Measurements from ENCODE around the gene CALCR. TPM values are rescaled to one million over a fixed set of nuclear protein-coding genes. Genes with fewer than 3 reads are reported as not detected.
"Not testable (repeated sequence)": the region's sequence is repeated elsewhere in the genome, so short reads cannot be mapped to it uniquely, and the experiment has no call there.

CALCR gene
- total RNA-seq, 1 donor from 2014 or later = 5.2 TPM

DNA sequence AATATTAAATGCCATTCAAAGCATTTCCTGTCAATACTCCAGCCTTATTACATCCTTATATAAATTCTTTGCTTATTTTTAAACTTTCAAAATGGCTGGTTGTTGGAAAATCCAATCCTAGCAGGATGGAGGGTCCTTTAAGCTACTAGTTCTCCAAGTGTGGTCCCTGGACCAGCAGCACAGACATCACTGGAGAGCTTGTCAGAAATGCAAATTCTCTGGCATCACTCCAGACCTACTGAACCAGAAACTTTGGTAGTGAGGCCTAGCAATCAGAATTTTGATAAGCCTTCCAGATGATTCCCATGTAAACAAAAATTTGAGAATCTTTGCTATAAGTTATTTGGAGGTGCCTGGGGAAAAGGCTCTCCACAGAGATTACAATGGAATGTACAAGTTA is 43.8 kb downstream of the CALCR start:
- Histone ChIP-seq H3K4me3 (ENCODE audit: low read length in 3 of 3) (no peak overlapping the region), H3K9ac (ENCODE audit: low read depth in 1 of 3, low read length in 3 of 3) (no peak overlapping the region), H3K27me3 (ENCODE audit: control insufficient read depth in 3 of 3, insufficient read depth in 3 of 3, low read length in 3 of 3) (no peaks in the 10 kb centered on the region), H3K9me3 (ENCODE audit: control insufficient read depth in 3 of 3, low read length in 3 of 3) (no peaks in the 10 kb centered on the region), H3K27ac (ENCODE audit: low read depth, low read length) (no peak overlapping the region), H3K36me3 (ENCODE audit: control insufficient read depth in 3 of 3, insufficient read depth in 3 of 3, low read length in 3 of 3) (no peaks in the 10 kb centered on the region), H3K4me1 (ENCODE audit: control insufficient read depth in 3 of 3, insufficient read depth in 3 of 3, low read length in 3 of 3) (no peaks in the 10 kb centered on the region)

DNA sequence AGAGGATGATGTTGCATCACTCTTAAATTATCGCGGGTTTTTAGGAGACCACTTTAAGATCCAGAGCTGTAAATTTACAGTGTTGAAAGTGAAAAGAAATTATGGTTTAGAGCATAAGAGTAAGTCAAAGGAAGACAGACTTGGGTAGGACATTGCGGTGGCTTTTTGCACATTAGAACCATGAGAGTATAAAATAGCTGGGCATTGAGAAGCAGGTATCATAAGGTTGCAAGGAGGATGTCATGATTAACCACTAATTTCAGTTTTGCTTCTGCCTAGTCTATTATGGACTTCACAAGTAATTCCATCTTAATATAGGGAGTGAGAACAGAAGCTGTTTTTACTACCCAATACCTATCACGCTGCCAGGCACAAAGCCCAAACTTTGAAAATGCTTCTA is 57.7 kb downstream of the CALCR start:
- Histone ChIP-seq H3K9me3 (ENCODE audit: control insufficient read depth in 3 of 3, low read length in 3 of 3) (no peaks in the 10 kb centered on the region), H3K9ac (ENCODE audit: low read depth in 1 of 3, low read length in 3 of 3) (no peak overlapping the region), H3K27ac (ENCODE audit: low read depth, low read length) (no peak overlapping the region), H3K36me3 (ENCODE audit: control insufficient read depth in 3 of 3, insufficient read depth in 3 of 3, low read length in 3 of 3) (no peaks in the 10 kb centered on the region), H3K27me3 (ENCODE audit: control insufficient read depth in 3 of 3, insufficient read depth in 3 of 3, low read length in 3 of 3) (no peaks in the 10 kb centered on the region), H3K4me1 (ENCODE audit: control insufficient read depth in 3 of 3, insufficient read depth in 3 of 3, low read length in 3 of 3) (no peaks in the 10 kb centered on the region), H3K4me3 (ENCODE audit: low read length in 3 of 3) (no peak overlapping the region)

DNA sequence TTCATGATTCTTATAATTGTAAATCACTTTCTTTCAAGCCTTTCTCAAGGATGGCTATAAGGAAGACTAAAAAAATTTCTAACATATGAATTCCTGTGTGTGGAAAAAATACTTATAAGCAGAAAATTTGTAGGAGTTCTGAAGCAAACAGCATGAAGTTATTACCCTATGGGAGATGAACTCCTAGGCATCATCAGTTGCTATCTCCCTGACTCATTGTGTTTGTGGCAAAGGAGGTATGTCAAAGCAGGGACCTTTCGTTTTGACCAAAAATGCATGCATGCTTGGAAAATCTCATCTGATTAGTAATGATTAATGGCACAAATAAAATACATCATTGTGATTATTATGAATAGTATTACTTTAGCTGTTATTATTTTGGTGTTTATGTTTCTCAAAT is 59.4 kb downstream of the CALCR start:
- Histone ChIP-seq H3K27ac (ENCODE audit: low read depth, low read length) (no peak overlapping the region), H3K27me3 (ENCODE audit: control insufficient read depth in 3 of 3, insufficient read depth in 3 of 3, low read length in 3 of 3) (no peaks in the 10 kb centered on the region), H3K4me1 (ENCODE audit: control insufficient read depth in 3 of 3, insufficient read depth in 3 of 3, low read length in 3 of 3) (no peaks in the 10 kb centered on the region), H3K9me3 (ENCODE audit: control insufficient read depth in 3 of 3, low read length in 3 of 3) (no peaks in the 10 kb centered on the region), H3K9ac (ENCODE audit: low read depth in 1 of 3, low read length in 3 of 3) (no peak overlapping the region), H3K36me3 (ENCODE audit: control insufficient read depth in 3 of 3, insufficient read depth in 3 of 3, low read length in 3 of 3) (no peaks in the 10 kb centered on the region), H3K4me3 (ENCODE audit: low read length in 3 of 3) (no peak overlapping the region)

DNA sequence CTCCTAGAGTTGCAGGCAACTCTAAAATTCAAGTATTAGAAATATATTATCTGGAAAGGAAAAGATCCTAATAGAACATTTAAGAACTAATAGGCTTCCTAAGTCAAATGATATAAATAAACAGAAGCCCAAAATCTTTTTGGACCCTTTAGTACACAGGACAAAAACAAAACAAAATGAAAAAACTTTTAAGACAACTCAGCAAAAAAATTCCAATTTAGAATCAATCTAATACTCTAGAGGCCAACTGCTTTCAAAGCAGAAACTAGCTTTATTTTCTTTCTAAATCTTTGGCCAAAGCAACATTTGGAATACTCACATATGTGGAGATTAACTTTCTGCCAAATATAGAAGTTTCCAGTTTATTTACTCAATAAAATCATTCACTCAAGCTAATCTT is 65.2 kb downstream of the CALCR start:
- Histone ChIP-seq H3K36me3 (ENCODE audit: control insufficient read depth in 3 of 3, insufficient read depth in 3 of 3, low read length in 3 of 3) (no peaks in the 10 kb centered on the region), H3K9ac (ENCODE audit: low read depth in 1 of 3, low read length in 3 of 3) (no peak overlapping the region), H3K4me3 (ENCODE audit: low read length in 3 of 3) (no peak overlapping the region), H3K9me3 (ENCODE audit: control insufficient read depth in 3 of 3, low read length in 3 of 3) (no peaks in the 10 kb centered on the region), H3K27me3 (ENCODE audit: control insufficient read depth in 3 of 3, insufficient read depth in 3 of 3, low read length in 3 of 3) (no peaks in the 10 kb centered on the region), H3K4me1 (ENCODE audit: control insufficient read depth in 3 of 3, insufficient read depth in 3 of 3, low read length in 3 of 3) (no peaks in the 10 kb centered on the region), H3K27ac (ENCODE audit: low read depth, low read length) (no peak overlapping the region)

DNA sequence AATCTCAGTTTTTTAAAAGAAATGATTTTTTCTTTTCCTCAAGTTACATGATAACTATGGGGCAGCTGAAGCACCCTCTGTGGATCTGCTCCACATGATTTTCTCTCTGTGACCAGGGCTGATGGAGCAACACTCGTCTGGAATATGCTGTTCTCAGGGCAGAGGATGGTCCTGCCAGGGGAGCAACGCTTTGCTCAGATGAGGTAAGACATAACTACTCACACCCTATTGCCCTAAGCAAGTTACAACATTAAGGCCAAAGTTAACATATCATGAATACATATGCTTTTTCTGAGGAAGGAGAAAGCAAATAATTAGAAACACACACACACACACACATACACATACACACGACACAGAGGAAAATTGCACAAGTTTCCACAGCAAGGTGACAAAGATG is 71.4 kb downstream of the CALCR start:
- H3K9ac ChIP-seq (ENCODE audit: low read depth in 1 of 3, low read length in 3 of 3) = no peak overlapping the region
- no peak overlapping the region for H3K27ac ChIP-seq (ENCODE audit: low read depth, low read length)
- no peak overlapping the region for H3K4me3 ChIP-seq (ENCODE audit: low read length in 3 of 3)
- no peaks in the 10 kb centered on the region for H3K36me3 ChIP-seq (ENCODE audit: control insufficient read depth in 3 of 3, insufficient read depth in 3 of 3, low read length in 3 of 3)
- no peaks in the 10 kb centered on the region for H3K27me3 ChIP-seq (ENCODE audit: control insufficient read depth in 3 of 3, insufficient read depth in 3 of 3, low read length in 3 of 3)
- no peaks in the 10 kb centered on the region for H3K9me3 ChIP-seq (ENCODE audit: control insufficient read depth in 3 of 3, low read length in 3 of 3)
- H3K4me1 ChIP-seq (ENCODE audit: control insufficient read depth in 3 of 3, insufficient read depth in 3 of 3, low read length in 3 of 3) = no peaks in the 10 kb centered on the region

DNA sequence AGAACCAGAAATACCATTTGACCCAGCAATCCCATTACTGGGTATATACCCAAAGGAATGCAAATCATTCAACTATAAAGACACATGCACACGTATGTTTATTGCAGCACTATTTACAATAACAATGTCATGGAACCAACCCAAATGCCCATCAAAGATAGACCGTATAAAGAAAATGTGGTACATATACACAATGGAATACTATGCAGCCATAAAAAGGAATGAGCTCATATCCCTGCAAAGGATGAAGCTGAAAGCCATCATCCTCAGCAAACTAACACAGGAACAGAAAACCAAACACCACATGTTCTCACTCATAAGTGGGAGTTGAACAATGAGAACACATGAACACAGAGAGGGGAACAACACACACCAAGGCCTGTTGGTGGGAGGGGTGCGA is 82.7 kb downstream of the CALCR start:
- H3K9ac ChIP-seq (ENCODE audit: low read depth in 1 of 3, low read length in 3 of 3) = not testable (repeated sequence)

DNA sequence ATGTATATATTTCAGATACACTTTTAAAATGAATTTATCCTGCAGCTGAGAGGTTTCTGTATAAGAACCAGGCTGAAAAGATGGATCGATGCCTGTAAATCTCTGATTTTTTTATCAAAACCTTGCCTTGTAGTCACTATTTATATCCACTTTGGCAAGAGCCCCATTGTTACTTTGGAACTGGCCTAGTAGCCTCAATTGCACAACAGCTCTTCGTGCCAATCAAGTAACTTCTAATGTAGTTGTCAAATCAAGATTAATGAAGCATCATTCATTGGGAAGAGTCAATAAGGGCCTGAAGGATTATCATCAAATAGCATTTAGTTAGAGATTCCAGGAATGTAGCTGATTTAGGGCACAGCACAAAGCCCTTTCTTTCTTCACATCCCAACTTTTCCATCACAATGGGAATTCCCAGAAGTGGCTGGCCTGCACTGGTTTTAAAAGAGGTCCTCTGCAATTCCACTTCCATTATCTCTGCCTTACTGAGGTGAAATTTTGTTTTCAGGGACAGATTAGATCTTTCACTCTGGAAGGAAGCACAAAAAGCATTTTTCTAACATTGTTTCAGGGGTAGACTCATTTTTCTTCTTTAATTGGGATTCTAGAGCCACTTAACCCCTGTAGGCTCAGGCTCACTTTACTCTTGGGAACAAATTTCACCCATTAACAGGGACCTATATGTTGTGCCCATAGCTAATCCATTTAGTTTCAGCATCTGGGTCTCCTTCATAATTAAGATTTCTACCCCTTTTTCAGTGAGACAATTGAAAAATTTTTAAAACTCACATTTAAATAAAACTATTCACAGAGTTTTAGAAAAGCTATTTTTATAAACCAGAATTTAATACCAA is 97.8 kb downstream of the CALCR start:
- no peaks in the 10 kb centered on the region for H3K9me3 ChIP-seq (ENCODE audit: control insufficient read depth in 3 of 3, low read length in 3 of 3)
- H3K27ac ChIP-seq (ENCODE audit: low read depth, low read length) = no peak overlapping the region
- no peaks in the 10 kb centered on the region for H3K27me3 ChIP-seq (ENCODE audit: control insufficient read depth in 3 of 3, insufficient read depth in 3 of 3, low read length in 3 of 3)
- no peak overlapping the region for H3K9ac ChIP-seq (ENCODE audit: low read depth in 1 of 3, low read length in 3 of 3)
- no peaks in the 10 kb centered on the region for H3K4me1 ChIP-seq (ENCODE audit: control insufficient read depth in 3 of 3, insufficient read depth in 3 of 3, low read length in 3 of 3)
- no peak overlapping the region for H3K4me3 ChIP-seq (ENCODE audit: low read length in 3 of 3)
- H3K36me3 ChIP-seq (ENCODE audit: control insufficient read depth in 3 of 3, insufficient read depth in 3 of 3, low read length in 3 of 3) = no peaks in the 10 kb centered on the region

More for the DNA sequence above, 82.7 kb downstream of the CALCR start:
- H3K9me3 ChIP-seq (ENCODE audit: control insufficient read depth in 3 of 3, low read length in 3 of 3); H3K27ac ChIP-seq (ENCODE audit: low read depth, low read length); H3K27me3 ChIP-seq (ENCODE audit: control insufficient read depth in 3 of 3, insufficient read depth in 3 of 3, low read length in 3 of 3); H3K36me3 ChIP-seq (ENCODE audit: control insufficient read depth in 3 of 3, insufficient read depth in 3 of 3, low read length in 3 of 3); H3K4me3 ChIP-seq (ENCODE audit: low read length in 3 of 3); H3K4me1 ChIP-seq (ENCODE audit: control insufficient read depth in 3 of 3, insufficient read depth in 3 of 3, low read length in 3 of 3): not testable (repeated sequence)

DNA sequence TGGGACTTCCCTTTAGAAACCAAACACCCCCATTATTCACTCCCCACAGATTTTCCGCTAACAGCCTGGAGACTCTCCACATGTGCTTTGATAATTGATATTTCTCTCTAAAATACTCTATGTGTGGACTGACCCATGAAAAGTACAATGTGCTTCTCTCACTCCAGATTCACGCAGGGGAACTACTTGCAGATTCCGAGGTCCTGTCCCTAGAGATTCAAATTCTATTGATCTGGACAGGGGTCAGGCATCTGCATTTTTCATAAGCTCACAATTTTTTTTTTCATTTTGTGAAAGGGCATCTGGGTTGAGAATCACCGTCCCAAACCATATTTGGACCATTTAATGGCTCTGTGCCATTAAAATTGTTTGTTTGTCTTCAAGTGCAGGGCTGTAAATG is 98.7 kb downstream of the CALCR start:
- H3K9me3 ChIP-seq (ENCODE audit: control insufficient read depth in 3 of 3, low read length in 3 of 3) = no peaks in the 10 kb centered on the region
- no peaks in the 10 kb centered on the region for H3K4me1 ChIP-seq (ENCODE audit: control insufficient read depth in 3 of 3, insufficient read depth in 3 of 3, low read length in 3 of 3)
- no peaks in the 10 kb centered on the region for H3K36me3 ChIP-seq (ENCODE audit: control insufficient read depth in 3 of 3, insufficient read depth in 3 of 3, low read length in 3 of 3)
- no peaks in the 10 kb centered on the region for H3K27me3 ChIP-seq (ENCODE audit: control insufficient read depth in 3 of 3, insufficient read depth in 3 of 3, low read length in 3 of 3)
- no peak overlapping the region for H3K9ac ChIP-seq (ENCODE audit: low read depth in 1 of 3, low read length in 3 of 3)
- no peak overlapping the region for H3K4me3 ChIP-seq (ENCODE audit: low read length in 3 of 3)
- no peak overlapping the region for H3K27ac ChIP-seq (ENCODE audit: low read depth, low read length)

DNA sequence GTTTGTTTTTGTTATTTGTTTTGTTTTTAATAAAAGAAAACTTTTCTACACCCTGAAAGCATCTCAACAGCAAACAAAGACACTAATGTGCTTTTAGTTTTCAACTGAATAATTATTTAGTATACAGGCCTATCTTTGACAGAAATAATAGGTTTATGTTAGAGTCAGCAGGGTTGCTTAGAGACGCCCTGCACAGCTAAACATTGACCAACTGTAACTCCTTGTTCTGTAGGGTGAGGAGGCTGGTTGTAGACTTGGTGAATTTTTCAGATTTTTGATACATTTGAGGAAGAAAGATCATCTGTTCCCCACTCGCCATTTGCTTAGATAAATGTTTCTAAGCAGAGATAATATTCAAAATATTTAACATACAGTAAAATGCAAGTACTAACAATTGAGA is 103.1 kb downstream of the CALCR start:
- no peak overlapping the region for H3K4me3 ChIP-seq (ENCODE audit: low read length in 3 of 3)
- H3K9ac ChIP-seq (ENCODE audit: low read depth in 1 of 3, low read length in 3 of 3) = no peak overlapping the region
- H3K27ac ChIP-seq (ENCODE audit: low read depth, low read length) = no peak overlapping the region
- H3K4me1 ChIP-seq (ENCODE audit: control insufficient read depth in 3 of 3, insufficient read depth in 3 of 3, low read length in 3 of 3) = no peaks in the 10 kb centered on the region
- H3K36me3 ChIP-seq (ENCODE audit: control insufficient read depth in 3 of 3, insufficient read depth in 3 of 3, low read length in 3 of 3) = no peaks in the 10 kb centered on the region
- H3K27me3 ChIP-seq (ENCODE audit: control insufficient read depth in 3 of 3, insufficient read depth in 3 of 3, low read length in 3 of 3) = no peaks in the 10 kb centered on the region
- H3K9me3 ChIP-seq (ENCODE audit: control insufficient read depth in 3 of 3, low read length in 3 of 3) = no peaks in the 10 kb centered on the region

DNA sequence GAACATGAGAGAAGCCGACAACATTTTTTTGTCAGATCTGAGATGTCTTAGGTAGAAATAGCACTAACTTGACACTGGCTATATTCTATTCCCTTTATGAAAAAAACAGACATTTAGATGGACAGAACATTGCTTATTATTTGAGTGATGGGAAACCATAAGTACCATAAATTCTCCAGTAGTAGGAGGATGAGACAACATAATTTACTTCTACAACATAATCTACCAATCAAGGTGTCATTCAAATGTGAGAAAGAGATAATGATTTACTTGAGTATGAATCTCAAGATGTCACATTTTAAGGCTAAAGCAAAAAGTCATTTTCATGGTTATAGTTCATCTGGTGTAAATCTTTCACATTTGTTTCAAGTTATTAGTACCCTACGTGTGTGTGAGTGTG is 110.8 kb downstream of the CALCR start:
- no peaks in the 10 kb centered on the region for H3K36me3 ChIP-seq (ENCODE audit: control insufficient read depth in 3 of 3, insufficient read depth in 3 of 3, low read length in 3 of 3)
- H3K9ac ChIP-seq (ENCODE audit: low read depth in 1 of 3, low read length in 3 of 3) = no peak overlapping the region
- H3K4me3 ChIP-seq (ENCODE audit: low read length in 3 of 3) = no peak overlapping the region
- no peaks in the 10 kb centered on the region for H3K4me1 ChIP-seq (ENCODE audit: control insufficient read depth in 3 of 3, insufficient read depth in 3 of 3, low read length in 3 of 3)
- no peaks in the 10 kb centered on the region for H3K9me3 ChIP-seq (ENCODE audit: control insufficient read depth in 3 of 3, low read length in 3 of 3)
- H3K27me3 ChIP-seq (ENCODE audit: control insufficient read depth in 3 of 3, insufficient read depth in 3 of 3, low read length in 3 of 3) = no peaks in the 10 kb centered on the region
- no peak overlapping the region for H3K27ac ChIP-seq (ENCODE audit: low read depth, low read length)
